Chondrocyte (in vitro differentiated cells): ENCODE results near the gene AURKAIP1. TPM values are rescaled to one million over a fixed set of nuclear protein-coding genes. Genes with fewer than 3 reads are reported as not detected.

ENCODE experiments used
- DNase-seq: peaks from one replicate; pipeline ENCODE4 v3.0.0; 2021; ENCODE audit warnings: mixed read lengths, low spot score
- H3K27ac Mint-ChIP-seq: one replicate; pipeline ENCODE4 v1.8.0; 2021; ENCODE audit warnings: mild to moderate bottlenecking, moderate library complexity, mixed read lengths; ENCODE audit not compliant: unreplicated experiment
- H3K27me3 Mint-ChIP-seq: 2 replicates; pipeline ENCODE4 v1.8.0; 2021; ENCODE audit warnings: low read depth, mixed read lengths
- H3K36me3 Mint-ChIP-seq: 2 replicates; pipeline ENCODE4 v1.8.0; 2021; ENCODE audit warnings: low read depth, mixed read lengths
- H3K4me1 Mint-ChIP-seq: 2 replicates; pipeline ENCODE4 v1.8.0; 2021; ENCODE audit warnings: low read depth, mild to moderate bottlenecking, mixed read lengths
- H3K4me3 Mint-ChIP-seq: one replicate; pipeline ENCODE4 v1.8.0; 2021; ENCODE audit warnings: mild to moderate bottlenecking, moderate library complexity, mixed read lengths; ENCODE audit not compliant: unreplicated experiment
- H3K9me3 Mint-ChIP-seq: 2 replicates; pipeline ENCODE4 v1.8.0; 2021; ENCODE audit warnings: low read depth, mixed read lengths
- CTCF ChIP-seq: fragments of 200-600 bp; sonication (generic); IDR thresholded peaks from 2 replicates; pipeline ENCODE4 v1.5.0; 2021; ENCODE audit warnings: antibody characterized with exemption, mild to moderate bottlenecking, moderate library complexity
- total RNA-seq: library from RNA; stranded (reverse); gene quantifications from 3 replicates; pipeline ENCODE4 v1.2.1, GENCODE V29; 2021

AURKAIP1 gene
- total RNA-seq, 1 donor from 2014 or later, result 89.0 TPM

DNA sequence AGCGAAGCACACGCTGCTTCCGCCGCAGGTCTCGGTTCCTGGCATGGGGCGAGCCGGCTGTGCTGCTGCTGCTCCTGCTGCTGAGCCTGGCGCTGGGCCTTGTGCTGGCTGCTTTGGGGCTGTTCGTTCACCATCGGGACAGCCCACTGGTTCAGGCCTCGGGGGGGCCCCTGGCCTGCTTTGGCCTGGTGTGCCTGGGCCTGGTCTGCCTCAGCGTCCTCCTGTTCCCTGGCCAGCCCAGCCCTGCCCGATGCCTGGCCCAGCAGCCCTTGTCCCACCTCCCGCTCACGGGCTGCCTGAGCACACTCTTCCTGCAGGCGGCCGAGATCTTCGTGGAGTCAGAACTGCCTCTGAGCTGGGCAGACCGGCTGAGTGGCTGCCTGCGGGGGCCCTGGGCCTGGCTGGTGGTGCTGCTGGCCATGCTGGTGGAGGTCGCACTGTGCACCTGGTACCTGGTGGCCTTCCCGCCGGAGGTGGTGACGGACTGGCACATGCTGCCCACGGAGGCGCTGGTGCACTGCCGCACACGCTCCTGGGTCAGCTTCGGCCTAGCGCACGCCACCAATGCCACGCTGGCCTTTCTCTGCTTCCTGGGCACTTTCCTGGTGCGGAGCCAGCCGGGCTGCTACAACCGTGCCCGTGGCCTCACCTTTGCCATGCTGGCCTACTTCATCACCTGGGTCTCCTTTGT, 41.3 kb downstream of the AURKAIP1 start:
- H3K4me1 Mint-ChIP-seq, result peaks cover 9% of the 10 kb centered on the region
- no peaks in the 10 kb centered on the region for H3K27me3 Mint-ChIP-seq
- H3K9me3 Mint-ChIP-seq, result no peaks in the 10 kb centered on the region
- H3K27ac Mint-ChIP-seq, result no peak overlapping the region
- DNase-seq, result no peak
- H3K4me3 Mint-ChIP-seq, result no peak overlapping the region
- no peaks in the 10 kb centered on the region for H3K36me3 Mint-ChIP-seq
- no peak for TF ChIP-seq CTCF

GRCh38 chr1:1332774-1333480, 42.1 kb downstream of the AURKAIP1 start:
- Mint-ChIP-seq H3K4me1 (peaks cover 9% of the 10 kb centered on the region), H3K4me3 (no peak overlapping the region), H3K36me3 (no peaks in the 10 kb centered on the region), H3K27me3 (no peaks in the 10 kb centered on the region), H3K9me3 (no peaks in the 10 kb centered on the region), H3K27ac (no peak overlapping the region)
- no peak for TF ChIP-seq CTCF
- no peak for DNase-seq

DNA sequence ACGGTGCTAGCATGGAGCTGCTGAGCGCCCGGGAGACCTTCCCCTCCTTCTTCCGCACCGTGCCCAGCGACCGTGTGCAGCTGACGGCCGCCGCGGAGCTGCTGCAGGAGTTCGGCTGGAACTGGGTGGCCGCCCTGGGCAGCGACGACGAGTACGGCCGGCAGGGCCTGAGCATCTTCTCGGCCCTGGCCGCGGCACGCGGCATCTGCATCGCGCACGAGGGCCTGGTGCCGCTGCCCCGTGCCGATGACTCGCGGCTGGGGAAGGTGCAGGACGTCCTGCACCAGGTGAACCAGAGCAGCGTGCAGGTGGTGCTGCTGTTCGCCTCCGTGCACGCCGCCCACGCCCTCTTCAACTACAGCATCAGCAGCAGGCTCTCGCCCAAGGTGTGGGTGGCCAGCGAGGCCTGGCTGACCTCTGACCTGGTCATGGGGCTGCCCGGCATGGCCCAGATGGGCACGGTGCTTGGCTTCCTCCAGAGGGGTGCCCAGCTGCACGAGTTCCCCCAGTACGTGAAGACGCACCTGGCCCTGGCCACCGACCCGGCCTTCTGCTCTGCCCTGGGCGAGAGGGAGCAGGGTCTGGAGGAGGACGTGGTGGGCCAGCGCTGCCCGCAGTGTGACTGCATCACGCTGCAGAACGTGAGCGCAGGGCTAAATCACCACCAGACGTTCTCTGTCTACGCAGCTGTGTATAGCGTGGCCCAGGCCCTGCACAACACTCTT, 42.8 kb downstream of the AURKAIP1 start:
- no peak for DNase-seq
- H3K4me3 Mint-ChIP-seq, result no peak overlapping the region
- H3K36me3 Mint-ChIP-seq, result no peaks in the 10 kb centered on the region
- H3K27me3 Mint-ChIP-seq, result no peaks in the 10 kb centered on the region
- TF ChIP-seq CTCF, result no peak
- H3K4me1 Mint-ChIP-seq, result peaks cover 9% of the 10 kb centered on the region
- no peak overlapping the region for H3K27ac Mint-ChIP-seq
- H3K9me3 Mint-ChIP-seq, result no peaks in the 10 kb centered on the region

DNA sequence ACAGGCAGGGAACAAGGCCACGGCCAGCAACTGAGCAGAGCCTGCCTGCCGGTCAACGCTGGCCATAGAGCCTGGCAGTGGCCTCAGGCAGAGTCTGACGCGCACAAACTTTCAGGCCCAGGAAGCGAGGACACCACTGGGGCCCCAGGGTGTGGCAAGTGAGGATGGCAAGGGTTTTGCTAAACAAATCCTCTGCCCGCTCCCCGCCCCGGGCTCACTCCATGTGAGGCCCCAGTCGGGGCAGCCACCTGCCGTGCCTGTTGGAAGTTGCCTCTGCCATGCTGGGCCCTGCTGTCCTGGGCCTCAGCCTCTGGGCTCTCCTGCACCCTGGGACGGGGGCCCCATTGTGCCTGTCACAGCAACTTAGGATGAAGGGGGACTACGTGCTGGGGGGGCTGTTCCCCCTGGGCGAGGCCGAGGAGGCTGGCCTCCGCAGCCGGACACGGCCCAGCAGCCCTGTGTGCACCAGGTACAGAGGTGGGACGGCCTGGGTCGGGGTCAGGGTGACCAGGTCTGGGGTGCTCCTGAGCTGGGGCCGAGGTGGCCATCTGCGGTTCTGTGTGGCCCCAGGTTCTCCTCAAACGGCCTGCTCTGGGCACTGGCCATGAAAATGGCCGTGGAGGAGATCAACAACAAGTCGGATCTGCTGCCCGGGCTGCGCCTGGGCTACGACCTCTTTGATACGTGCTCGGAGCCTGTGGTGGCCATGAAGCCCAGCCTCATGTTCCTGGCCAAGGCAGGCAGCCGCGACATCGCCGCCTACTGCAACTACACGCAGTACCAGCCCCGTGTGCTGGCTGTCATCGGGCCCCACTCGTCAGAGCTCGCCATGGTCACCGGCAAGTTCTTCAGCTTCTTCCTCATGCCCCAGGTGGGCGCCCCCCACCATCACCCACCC, 43.7 kb downstream of the AURKAIP1 start, which contains the start of gene TAS1R3:
Gene TAS1R3, plus strand, starts transcription at position 213 of the 898 bp plus-strand sequence. Its CDS starts 66 bp downstream, at position 279.
- no peak for TF ChIP-seq CTCF
- Mint-ChIP-seq H3K4me3 (peak within 1 kb of the TSS; percentile 12), H3K4me1 (peaks cover 9% of the 10 kb centered on the region), H3K27ac (peak within 1 kb of the TSS; percentile 77), H3K9me3 (no peaks in the 10 kb centered on the region), H3K36me3 (no peaks in the 10 kb centered on the region), H3K27me3 (no peaks in the 10 kb centered on the region)
- no peak for DNase-seq
